ENCODE data around the gene FKRP.
"Not testable (repeated sequence)": the region's sequence is repeated elsewhere in the genome, so short reads cannot be mapped to it uniquely, and the experiment has no call there.

FKRP gene

GRCh38 chr19:46745521-46746280, at the start of gene FKRP:
TSS of gene FKRP (plus strand) at chr19:46746057. CDS start at chr19:46755451, 9,394 bp downstream.
- DNase-seq, result peak; percentile 36

- DNase-seq, result no peak
These were observed 49.0 kb upstream of the FKRP start for GRCh38 chr19:46696866-46697203.

- DNase-seq, result peak; percentile 24
These were observed 48.5 kb upstream of the FKRP start for GRCh38 chr19:46697204-46697960.

- DNase-seq, result no peak
These were observed 47.2 kb upstream of the FKRP start for GRCh38 chr19:46698395-46699321.

GRCh38 chr19:46700704-46701103, 45.2 kb upstream of the FKRP start:
- no peak for DNase-seq

- peak; percentile 88 for DNase-seq
These were observed 41.3 kb upstream of the FKRP start for GRCh38 chr19:46704379-46705076.

- DNase-seq, result no peak
These were observed 35.2 kb upstream of the FKRP start for GRCh38 chr19:46710687-46711086.

- not testable (repeated sequence) for DNase-seq
These were observed 33.0 kb upstream of the FKRP start for GRCh38 chr19:46712768-46713338.

GRCh38 chr19:46713781-46714443, 31.9 kb upstream of the FKRP start:
- peak; percentile 75 for DNase-seq

GRCh38 chr19:46714444-46715106, 31.3 kb upstream of the FKRP start:
- peak; percentile 76 for DNase-seq

GRCh38 chr19:46715620-46715974, 30.3 kb upstream of the FKRP start:
- DNase-seq, result no peak

GRCh38 chr19:46715975-46716671, 29.7 kb upstream of the FKRP start:
- DNase-seq, result peak; percentile 32

GRCh38 chr19:46716672-46717033, 29.2 kb upstream of the FKRP start:
- DNase-seq, result no peak

GRCh38 chr19:46717034-46717715, 28.7 kb upstream of the FKRP start, which contains the start of gene PRKD2:
TSS of gene PRKD2 (minus strand) at chr19:46717114. CDS start at chr19:46716370, 744 bp downstream.
- DNase-seq, result peak; percentile 94

GRCh38 chr19:46717716-46718143, 28.1 kb upstream of the FKRP start:
- DNase-seq, result peak; percentile 36

- peak; percentile 83 for DNase-seq
These were observed 27.5 kb upstream of the FKRP start for GRCh38 chr19:46718157-46718933.

- DNase-seq, result no peak
These were observed 26.8 kb upstream of the FKRP start for GRCh38 chr19:46718934-46719622.
